Measurements from ENCODE around the gene PLA2G4B.

Gene PLA2G4B

GRCh38 chr15:41827880-41828806, 10.5 kb upstream of the PLA2G4B start, which contains the start of gene JMJD7:
TSS of gene JMJD7 (plus strand) at chr15:41828092. CDS start at chr15:41828125, 33 bp downstream.
- DNase-seq: peak; percentile 95

- no peak for DNase-seq
These were observed 9.9 kb upstream of the PLA2G4B start for GRCh38 chr15:41828807-41829141.

GRCh38 chr15:41829959-41830646, 8.5 kb upstream of the PLA2G4B start:
- no peak for DNase-seq

GRCh38 chr15:41831291-41831690, 7.4 kb upstream of the PLA2G4B start:
- DNase-seq: peak; percentile 77

GRCh38 chr15:41832208-41832607, 6.4 kb upstream of the PLA2G4B start:
- no peak for DNase-seq

- no peak for DNase-seq
These were observed 5.8 kb upstream of the PLA2G4B start for GRCh38 chr15:41832875-41833274.

- no peak for DNase-seq
These were observed 4.6 kb upstream of the PLA2G4B start for GRCh38 chr15:41834096-41834495.

DNA sequence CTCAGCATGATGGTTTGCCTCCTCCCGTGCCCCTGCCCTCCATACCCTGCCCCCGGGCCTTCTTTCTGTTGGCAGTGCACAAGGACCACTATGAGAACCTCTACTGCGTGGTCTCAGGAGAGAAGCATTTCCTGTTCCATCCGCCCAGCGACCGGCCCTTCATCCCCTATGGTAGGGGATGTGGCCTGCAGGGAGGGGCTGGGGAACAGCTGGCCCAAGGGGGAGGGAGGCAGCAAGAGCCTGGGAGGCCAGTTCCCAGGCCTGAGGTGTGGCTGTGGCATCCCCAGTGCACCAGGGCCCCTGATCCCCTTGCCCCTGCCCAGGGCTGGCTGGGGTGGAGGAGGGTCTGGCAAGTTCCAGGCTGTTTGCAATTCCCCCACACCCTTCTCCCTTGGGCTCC, 2.6 kb upstream of the PLA2G4B start:
- no peak for DNase-seq

DNA sequence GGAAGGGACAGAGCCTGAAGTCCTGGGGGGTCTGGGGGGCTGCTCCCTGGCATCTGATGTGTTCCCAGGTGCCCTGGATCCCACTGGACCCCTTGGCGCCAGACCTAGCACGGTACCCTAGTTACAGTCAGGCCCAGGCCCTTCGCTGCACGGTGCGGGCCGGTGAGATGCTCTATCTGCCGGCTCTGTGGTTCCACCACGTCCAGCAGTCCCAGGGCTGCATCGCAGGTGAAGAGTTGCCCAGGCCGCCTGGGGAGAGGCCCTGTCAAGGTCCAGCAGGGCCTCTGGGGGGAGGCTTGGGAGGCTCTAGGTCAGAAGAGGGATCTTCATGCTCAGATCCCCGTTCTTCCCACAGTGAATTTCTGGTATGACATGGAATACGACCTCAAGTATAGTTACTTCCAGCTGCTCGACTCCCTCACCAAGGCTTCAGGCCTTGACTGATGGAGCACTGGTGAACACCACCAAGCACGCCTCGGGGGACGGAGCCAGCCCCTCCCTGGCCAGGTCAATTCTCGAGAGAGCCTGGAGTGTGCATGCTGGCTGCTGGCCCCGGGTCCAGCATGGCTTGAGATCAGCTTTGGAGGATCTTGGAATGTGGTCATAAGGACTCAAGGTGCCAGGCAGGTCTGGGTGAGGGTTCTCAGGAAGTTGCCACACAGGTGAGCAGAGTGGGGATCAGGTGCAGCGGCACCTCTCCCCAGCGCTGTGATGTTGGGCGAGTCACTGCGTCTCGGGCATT, 1.8 kb upstream of the PLA2G4B start:
- DNase-seq: no peak

- DNase-seq: no peak
These were observed 1.3 kb downstream of the PLA2G4B start for GRCh38 chr15:41839781-41840491.

GRCh38 chr15:41840673-41841072, 2.0 kb downstream of the PLA2G4B start:
- DNase-seq: no peak

- DNase-seq: no peak
These were observed 2.5 kb downstream of the PLA2G4B start for GRCh38 chr15:41841131-41841530.

DNA sequence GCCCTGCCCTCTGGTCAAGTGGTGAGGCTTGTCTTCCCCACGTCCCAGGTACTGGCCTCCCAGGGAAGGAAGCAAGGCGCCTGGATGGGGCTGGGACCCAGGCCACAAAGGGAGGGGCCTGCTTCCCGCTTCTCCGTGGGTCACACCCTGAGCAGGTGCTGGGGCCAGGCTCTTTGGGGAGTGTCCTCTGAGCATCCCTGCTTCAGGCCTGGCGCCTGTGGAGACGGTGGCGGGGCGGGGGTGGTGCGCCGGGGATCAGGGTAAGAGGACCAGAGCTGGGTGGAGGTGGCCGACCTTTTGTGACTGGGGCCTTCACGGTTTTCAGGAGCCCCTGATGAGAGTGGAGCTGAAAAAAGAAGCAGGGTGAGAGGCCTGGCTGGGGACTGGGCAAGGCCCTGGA, 3.6 kb downstream of the PLA2G4B start:
- DNase-seq: no peak

DNA sequence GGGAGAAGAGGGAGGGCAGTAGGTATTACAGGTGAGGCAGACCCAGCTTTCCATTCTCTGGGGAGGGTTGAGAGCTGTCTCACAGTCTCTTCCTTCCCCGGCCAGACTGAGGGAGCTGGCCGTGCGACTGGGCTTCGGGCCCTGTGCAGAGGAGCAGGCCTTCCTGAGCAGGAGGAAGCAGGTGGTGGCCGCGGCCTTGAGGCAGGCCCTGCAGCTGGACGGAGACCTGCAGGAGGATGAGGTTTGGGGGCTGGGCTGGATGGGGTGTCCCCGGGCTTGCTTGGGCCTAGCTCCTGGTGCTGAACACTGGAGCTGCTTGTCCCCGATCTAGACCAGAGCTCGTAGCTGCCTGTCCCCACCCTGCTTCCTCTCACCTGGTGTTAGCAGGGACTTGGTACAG, 4.9 kb downstream of the PLA2G4B start:
- DNase-seq: no peak

GRCh38 chr15:41844814-41845213, 6.2 kb downstream of the PLA2G4B start:
- no peak for DNase-seq

GRCh38 chr15:41847206-41847605, 8.6 kb downstream of the PLA2G4B start:
- DNase-seq: no peak

- no peak for DNase-seq
These were observed 9.3 kb downstream of the PLA2G4B start for GRCh38 chr15:41847981-41848380.

GRCh38 chr15:41848631-41849030, 10.0 kb downstream of the PLA2G4B start:
- peak; percentile 17 for DNase-seq

DNA sequence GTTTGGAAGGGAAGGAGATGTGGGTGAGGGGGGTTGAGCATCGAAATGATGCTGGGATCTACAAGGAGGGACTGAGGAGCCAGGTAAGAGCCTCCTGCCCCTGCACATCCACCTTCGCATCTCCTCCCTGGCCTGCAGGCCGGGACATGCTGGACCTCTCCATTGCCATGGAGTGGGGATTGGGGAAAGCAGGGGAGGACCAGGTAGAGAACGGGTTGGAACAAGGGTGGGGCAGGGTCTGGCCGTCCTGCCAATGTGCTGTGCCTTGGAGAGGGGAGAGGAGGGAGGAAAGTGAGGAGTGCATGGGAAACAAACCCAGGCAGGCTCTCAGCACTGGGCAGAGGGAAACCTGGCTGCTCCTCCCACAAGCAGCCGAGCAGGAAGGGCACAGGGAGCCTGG, 10.6 kb downstream of the PLA2G4B start:
- DNase-seq: no peak

- no peak for DNase-seq
These were observed 11.2 kb downstream of the PLA2G4B start for GRCh38 chr15:41849861-41850260.

DNA sequence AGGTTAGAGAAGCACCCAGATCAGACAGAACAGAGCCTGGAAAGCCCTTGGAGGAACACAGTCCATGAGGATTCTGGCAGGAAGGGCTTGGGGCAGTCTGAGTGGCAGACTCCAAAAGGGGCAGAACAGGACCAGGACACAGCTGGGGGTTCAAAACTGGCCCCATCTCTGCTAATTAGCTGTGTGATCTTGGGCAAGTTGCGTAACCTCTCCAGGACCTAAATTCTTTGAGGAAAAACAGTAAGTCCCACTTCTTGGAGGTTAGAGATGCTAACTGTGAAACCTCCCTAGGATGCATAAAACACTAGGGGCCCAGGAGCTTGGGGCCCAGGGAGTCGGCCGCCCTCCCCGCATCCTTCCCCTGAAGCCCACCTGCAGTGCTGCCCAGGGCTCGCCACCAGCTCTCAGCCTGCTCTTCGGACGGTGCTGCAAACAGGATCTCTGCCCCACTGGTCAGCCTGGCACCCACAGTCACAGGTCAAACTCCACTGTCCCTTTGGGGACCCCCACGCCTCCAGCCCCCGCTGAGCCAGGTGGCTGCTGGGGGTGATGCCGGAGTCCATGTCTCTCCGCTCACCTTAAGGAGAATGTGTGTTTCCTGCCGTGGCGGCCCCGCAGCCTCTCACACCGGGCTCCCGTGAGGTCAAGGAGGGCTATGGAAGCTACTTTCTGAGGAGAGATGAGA, 12.0 kb downstream of the PLA2G4B start:
- no peak for DNase-seq

DNA sequence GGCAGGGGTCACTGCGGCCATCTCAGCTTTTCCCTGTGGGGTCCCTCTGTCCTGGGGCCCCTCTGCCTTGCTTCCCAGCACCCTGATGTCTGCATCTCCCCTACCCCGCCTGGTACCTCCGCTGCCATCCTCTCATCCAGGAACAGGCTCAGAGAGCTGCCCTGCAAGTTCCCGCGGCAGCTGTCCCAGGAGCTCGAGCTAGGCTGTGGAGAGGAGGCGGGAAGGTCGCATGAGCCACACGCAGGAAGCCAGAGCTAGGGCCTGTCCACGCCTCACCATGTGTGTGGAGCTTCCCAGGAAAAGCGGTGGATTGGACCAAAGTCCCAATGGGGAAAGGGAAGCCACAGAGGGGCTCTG, 12.5 kb downstream of the PLA2G4B start:
- DNase-seq: no peak

Measured in activated CD4-positive, alpha-beta T cell treated with anti-CD3 and anti-CD28 coated beads, Interleukin-2, amount 50 U/mL, for 16 hours (primary cell).